Fibroblast of mammary gland (primary cell): ENCODE measurements around the gene MPI.
A peak's percentile ranks its signal among the peaks of the same experiment; 100 is the strongest.

Source experiments
- DNase-seq: peaks from one replicate; pipeline ENCODE4 v3.0.0-alpha.2; 2010; ENCODE audit warnings: low read depth
- H3K4me3 ChIP-seq: 2 replicates; pipeline ENCODE4 v1.5.1; 2011; ENCODE audit warnings: low read depth, mild to moderate bottlenecking, low read length, moderate library complexity; ENCODE audit not compliant: control insufficient read depth
- CTCF ChIP-seq: conservative IDR thresholded peaks from 2 replicates; pipeline ENCODE4 v1.5.1; 2011; ENCODE audit warnings: low read depth, low read length, inconsistent platforms; ENCODE audit not compliant: control insufficient read depth, insufficient read depth

The MPI gene

GRCh38 chr15:74858369-74858740 is 31.5 kb upstream of the MPI start:
- H3K4me3 ChIP-seq: no peak overlapping the region
- TF ChIP-seq CTCF: no peak
- DNase-seq: no peak

- H3K4me3 ChIP-seq: no peak overlapping the region
- DNase-seq: peak; percentile 33
- no peak for TF ChIP-seq CTCF
Measured at GRCh38 chr15:74863239-74864056, 26.4 kb upstream of the MPI start.

GRCh38 chr15:74864296-74864695 is 25.5 kb upstream of the MPI start:
- no peak for DNase-seq
- no peak overlapping the region for H3K4me3 ChIP-seq
- TF ChIP-seq CTCF: no peak

GRCh38 chr15:74865316-74865715 is 24.5 kb upstream of the MPI start:
- H3K4me3 ChIP-seq: no peak overlapping the region
- DNase-seq: no peak
- TF ChIP-seq CTCF: no peak

- no peak for TF ChIP-seq CTCF
- peak; percentile 86 for DNase-seq
- H3K4me3 ChIP-seq: no peak overlapping the region
Measured at GRCh38 chr15:74866090-74866489, 23.8 kb upstream of the MPI start.

GRCh38 chr15:74867466-74868038 is 22.3 kb upstream of the MPI start:
- no peak overlapping the region for H3K4me3 ChIP-seq
- TF ChIP-seq CTCF: no peak
- no peak for DNase-seq
